Measurements from ENCODE around the gene PLEKHA3. TPM values are rescaled to one million over a fixed set of nuclear protein-coding genes. Genes with fewer than 3 reads are reported as not detected.

The PLEKHA3 gene
- total RNA-seq, 6 donors from 2014 or later = 5.2 to 28.9 (median 14.8) TPM

- ATAC-seq (ENCODE audit: low FRiP score in 2 of 2) = no peak
Measured at GRCh38 chr2:178499640-178500039, 19.4 kb downstream of the PLEKHA3 start.

GRCh38 chr2:178502751-178503150 is 22.5 kb downstream of the PLEKHA3 start:
- TF ChIP-seq EP300 (IDR thresholded peaks at IDR 0.05) (no peak), CTCF (IDR thresholded peaks at IDR 0.05) (no peak), POLR2AphosphoS5 (IDR thresholded peaks at IDR 0.05) (no peak), POLR2A (IDR thresholded peaks at IDR 0.05) (no peak)
- Histone ChIP-seq H3K4me3 (no peak overlapping the region), H3K4me1 (peaks cover 0 to 10% (median 3%) of the 10 kb centered on the region in 4 donors), H3K36me3 (peaks cover 22 to 67% (median 42%) of the 10 kb centered on the region in 4 donors), H3K27ac (no peak overlapping the region), H3K27me3 (no peaks in the 10 kb centered on the region), H3K9me3 (no peaks in the 10 kb centered on the region)
- 96 to 98% methylated on average over 4 of the region's 4 CpGs for WGBS, 2 donors
- DNase-seq (no peak), ATAC-seq (ENCODE audit: low FRiP score in 2 of 2) (no peak)

More at GRCh38 chr2:178499640-178500039, 19.4 kb downstream of the PLEKHA3 start:
- no peaks in the 10 kb centered on the region for H3K9me3 ChIP-seq
- peaks cover 22 to 93% (median 55%) of the 10 kb centered on the region in 4 donors for H3K36me3 ChIP-seq
- H3K27ac ChIP-seq = no peak overlapping the region
- H3K4me1 ChIP-seq = no peaks in the 10 kb centered on the region
- no peak for DNase-seq
- H3K27me3 ChIP-seq = no peaks in the 10 kb centered on the region
- TF ChIP-seq POLR2A (IDR thresholded peaks at IDR 0.05) = no peak
- no peak for TF ChIP-seq CTCF (IDR thresholded peaks at IDR 0.05)
- no peak for TF ChIP-seq EP300 (IDR thresholded peaks at IDR 0.05)
- no peak for TF ChIP-seq POLR2AphosphoS5 (IDR thresholded peaks at IDR 0.05)
- 96 to 98% methylated on average over 3 of the region's 3 CpGs for WGBS, 2 donors
- no peak overlapping the region for H3K4me3 ChIP-seq

- peaks cover 11 to 54% (median 27%) of the 10 kb centered on the region in 4 donors for H3K36me3 ChIP-seq
- ATAC-seq (ENCODE audit: low FRiP score in 2 of 2) = no peak
- no peak overlapping the region for H3K27ac ChIP-seq
Measured at GRCh38 chr2:178506101-178506500, 25.8 kb downstream of the PLEKHA3 start.

GRCh38 chr2:178506524-178506923 is 26.3 kb downstream of the PLEKHA3 start:
- ATAC-seq (ENCODE audit: low FRiP score in 2 of 2) = no peak
- Histone ChIP-seq H3K27ac (no peak overlapping the region), H3K36me3 (peaks cover 10 to 54% (median 24%) of the 10 kb centered on the region in 4 donors), H3K4me1 (peaks cover 0 to 10% (median 3%) of the 10 kb centered on the region in 4 donors), H3K9me3 (no peaks in the 10 kb centered on the region), H3K4me3 (no peak overlapping the region), H3K27me3 (no peaks in the 10 kb centered on the region)
- no peak for DNase-seq
- WGBS, 2 donors = 92 to 93% methylated on average over 2 of the region's 2 CpGs
- no peak for TF ChIP-seq POLR2AphosphoS5 (IDR thresholded peaks at IDR 0.05)
- TF ChIP-seq CTCF (IDR thresholded peaks at IDR 0.05) = no peak
- TF ChIP-seq EP300 (IDR thresholded peaks at IDR 0.05) = no peak
- TF ChIP-seq POLR2A (IDR thresholded peaks at IDR 0.05) = no peak

More at GRCh38 chr2:178506101-178506500, 25.8 kb downstream of the PLEKHA3 start:
- H3K4me3 ChIP-seq = no peak overlapping the region
- WGBS, 2 donors = 61 to 64% methylated on average over 1 of the region's 1 CpG
- no peak for DNase-seq
- no peak for TF ChIP-seq CTCF (IDR thresholded peaks at IDR 0.05)
- no peak for TF ChIP-seq POLR2A (IDR thresholded peaks at IDR 0.05)
- TF ChIP-seq POLR2AphosphoS5 (IDR thresholded peaks at IDR 0.05) = no peak
- TF ChIP-seq EP300 (IDR thresholded peaks at IDR 0.05) = no peak
- no peaks in the 10 kb centered on the region for H3K9me3 ChIP-seq
- H3K4me1 ChIP-seq = peaks cover 0 to 10% (median 3%) of the 10 kb centered on the region in 4 donors
- no peaks in the 10 kb centered on the region for H3K27me3 ChIP-seq

- Histone ChIP-seq H3K4me1 (peaks cover 0 to 10% (median 3%) of the 10 kb centered on the region in 4 donors), H3K36me3 (peaks cover 8 to 54% (median 22%) of the 10 kb centered on the region in 4 donors), H3K27me3 (no peaks in the 10 kb centered on the region), H3K9me3 (no peaks in the 10 kb centered on the region), H3K27ac (no peak overlapping the region), H3K4me3 (no peak overlapping the region)
- ATAC-seq (ENCODE audit: low FRiP score in 2 of 2) (no peak), DNase-seq (no peak)
- WGBS, 2 donors = 73 to 82% methylated on average over 1 of the region's 1 CpG
- TF ChIP-seq EP300 (IDR thresholded peaks at IDR 0.05) (no peak), POLR2AphosphoS5 (IDR thresholded peaks at IDR 0.05) (no peak), CTCF (IDR thresholded peaks at IDR 0.05) (no peak), POLR2A (IDR thresholded peaks at IDR 0.05) (no peak)
Measured at GRCh38 chr2:178506949-178507348, 26.7 kb downstream of the PLEKHA3 start.
